ENCODE data around the gene SEC22A.

Gene SEC22A

GRCh38 chr3:123296261-123296660 lies 94.5 kb downstream of the SEC22A start:
- Histone ChIP-seq H3K79me2 (ENCODE audit: insufficient read depth, low read length) (no peaks in the 10 kb centered on the region), H3K4me2 (ENCODE audit: low read depth, low read length, poor library complexity, severe bottlenecking) (no peak overlapping the region), H3K9me2 (replicated peaks; ENCODE audit: low read depth, low read length) (no peaks in the 10 kb centered on the region), H2AFZ (ENCODE audit: low read length) (no peak overlapping the region), H3K4me3 (ENCODE audit: low read length, poor library complexity, severe bottlenecking) (no peak overlapping the region), H3K9me3 (ENCODE audit: insufficient read depth, low read depth, low read length) (no peaks in the 10 kb centered on the region), H4K20me1 (ENCODE audit: insufficient read depth, low read length, poor library complexity, severe bottlenecking) (no peaks in the 10 kb centered on the region), H3K4me1 (ENCODE audit: insufficient read depth, low read length, poor library complexity, severe bottlenecking) (no peaks in the 10 kb centered on the region), H3K27me3 (ENCODE audit: insufficient read depth, low read length, poor library complexity, severe bottlenecking) (no peaks in the 10 kb centered on the region), H3K9ac (ENCODE audit: low read depth, low read length, poor library complexity, severe bottlenecking) (no peak overlapping the region), H3K36me3 (ENCODE audit: insufficient read depth, low read length) (no peaks in the 10 kb centered on the region), H3F3A (ENCODE audit: low read depth) (no peaks in the 10 kb centered on the region)
- TF ChIP-seq, protein P1, sequence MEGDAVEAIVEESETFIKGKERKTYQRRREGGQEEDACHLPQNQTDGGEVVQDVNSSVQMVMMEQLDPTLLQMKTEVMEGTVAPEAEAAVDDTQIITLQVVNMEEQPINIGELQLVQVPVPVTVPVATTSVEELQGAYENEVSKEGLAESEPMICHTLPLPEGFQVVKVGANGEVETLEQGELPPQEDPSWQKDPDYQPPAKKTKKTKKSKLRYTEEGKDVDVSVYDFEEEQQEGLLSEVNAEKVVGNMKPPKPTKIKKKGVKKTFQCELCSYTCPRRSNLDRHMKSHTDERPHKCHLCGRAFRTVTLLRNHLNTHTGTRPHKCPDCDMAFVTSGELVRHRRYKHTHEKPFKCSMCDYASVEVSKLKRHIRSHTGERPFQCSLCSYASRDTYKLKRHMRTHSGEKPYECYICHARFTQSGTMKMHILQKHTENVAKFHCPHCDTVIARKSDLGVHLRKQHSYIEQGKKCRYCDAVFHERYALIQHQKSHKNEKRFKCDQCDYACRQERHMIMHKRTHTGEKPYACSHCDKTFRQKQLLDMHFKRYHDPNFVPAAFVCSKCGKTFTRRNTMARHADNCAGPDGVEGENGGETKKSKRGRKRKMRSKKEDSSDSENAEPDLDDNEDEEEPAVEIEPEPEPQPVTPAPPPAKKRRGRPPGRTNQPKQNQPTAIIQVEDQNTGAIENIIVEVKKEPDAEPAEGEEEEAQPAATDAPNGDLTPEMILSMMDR (conservative IDR thresholded peaks at IDR 0.05; ENCODE audit: low read length) = no peak
- no peak for TF ChIP-seq EZH2phosphoT487 (IDR thresholded peaks at IDR 0.05; ENCODE audit: borderline replicate concordance)

GRCh38 chr3:123296836-123297626 lies 95.3 kb downstream of the SEC22A start:
- H3K9me3 ChIP-seq (ENCODE audit: insufficient read depth, low read depth, low read length) = no peaks in the 10 kb centered on the region
- no peaks in the 10 kb centered on the region for H3K79me2 ChIP-seq (ENCODE audit: insufficient read depth, low read length)
- no peaks in the 10 kb centered on the region for H3F3A ChIP-seq (ENCODE audit: low read depth)
- TF ChIP-seq, protein P1 (conservative IDR thresholded peaks at IDR 0.05; ENCODE audit: low read length) = no peak
- no peak for TF ChIP-seq EZH2phosphoT487 (IDR thresholded peaks at IDR 0.05; ENCODE audit: borderline replicate concordance)
- no peak overlapping the region for H3K4me3 ChIP-seq (ENCODE audit: low read length, poor library complexity, severe bottlenecking)
- no peak overlapping the region for H3K4me2 ChIP-seq (ENCODE audit: low read depth, low read length, poor library complexity, severe bottlenecking)
- H4K20me1 ChIP-seq (ENCODE audit: insufficient read depth, low read length, poor library complexity, severe bottlenecking) = no peaks in the 10 kb centered on the region
- H3K9me2 ChIP-seq (replicated peaks; ENCODE audit: low read depth, low read length) = no peaks in the 10 kb centered on the region
- H3K4me1 ChIP-seq (ENCODE audit: insufficient read depth, low read length, poor library complexity, severe bottlenecking) = no peaks in the 10 kb centered on the region
- H3K36me3 ChIP-seq (ENCODE audit: insufficient read depth, low read length) = no peaks in the 10 kb centered on the region
- no peak overlapping the region for H3K9ac ChIP-seq (ENCODE audit: low read depth, low read length, poor library complexity, severe bottlenecking)
- no peak overlapping the region for H2AFZ ChIP-seq (ENCODE audit: low read length)
- H3K27me3 ChIP-seq (ENCODE audit: insufficient read depth, low read length, poor library complexity, severe bottlenecking) = no peaks in the 10 kb centered on the region

DNA sequence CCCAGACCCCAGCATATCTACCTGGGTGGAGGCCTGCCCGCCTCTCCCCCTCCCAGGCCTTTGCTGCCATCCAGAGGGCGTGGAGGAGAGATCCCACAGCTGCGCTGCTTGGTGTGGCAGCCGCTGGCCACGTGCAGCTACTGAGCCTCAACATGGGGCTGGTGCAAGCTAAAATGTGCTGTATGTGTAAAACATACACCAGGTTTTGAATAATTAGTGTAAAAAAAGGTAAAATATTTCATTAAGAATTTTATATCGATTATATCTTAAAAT lies 95.8 kb downstream of the SEC22A start:
- Histone ChIP-seq H3K4me3 (ENCODE audit: low read length, poor library complexity, severe bottlenecking) (no peak overlapping the region), H2AFZ (ENCODE audit: low read length) (no peak overlapping the region), H3K36me3 (ENCODE audit: insufficient read depth, low read length) (no peaks in the 10 kb centered on the region), H3F3A (ENCODE audit: low read depth) (no peaks in the 10 kb centered on the region), H3K4me1 (ENCODE audit: insufficient read depth, low read length, poor library complexity, severe bottlenecking) (no peaks in the 10 kb centered on the region), H3K79me2 (ENCODE audit: insufficient read depth, low read length) (no peaks in the 10 kb centered on the region), H4K20me1 (ENCODE audit: insufficient read depth, low read length, poor library complexity, severe bottlenecking) (no peaks in the 10 kb centered on the region), H3K27me3 (ENCODE audit: insufficient read depth, low read length, poor library complexity, severe bottlenecking) (no peaks in the 10 kb centered on the region), H3K9me3 (ENCODE audit: insufficient read depth, low read depth, low read length) (no peaks in the 10 kb centered on the region), H3K4me2 (ENCODE audit: low read depth, low read length, poor library complexity, severe bottlenecking) (no peak overlapping the region), H3K9ac (ENCODE audit: low read depth, low read length, poor library complexity, severe bottlenecking) (no peak overlapping the region), H3K9me2 (replicated peaks; ENCODE audit: low read depth, low read length) (no peaks in the 10 kb centered on the region)
- TF ChIP-seq, protein P1 (conservative IDR thresholded peaks at IDR 0.05; ENCODE audit: low read length) = peak; percentile 22; the same call in 1 of the 2 replicates
- TF ChIP-seq EZH2phosphoT487 (IDR thresholded peaks at IDR 0.05; ENCODE audit: borderline replicate concordance) = no peak
